ENCODE results near the gene EML4. TPM values are rescaled to one million over a fixed set of nuclear protein-coding genes. Genes with fewer than 3 reads are reported as not detected.

EML4 gene
- total and polyA plus RNA-seq, 2 of the 13 experiments (the other 11 are each of a cell fraction or from before 2014, with no cell fraction given) = 243 to 476 TPM

- TF ChIP-seq PHF21A (CRISPR knock-in tag; IDR thresholded peaks at IDR 0.05) = peak; percentile 4; the same call in 1 of the 2 replicates
- TF ChIP-seq SMAD1 (CRISPR knock-in tag; IDR thresholded peaks at IDR 0.05; ENCODE audit: borderline replicate concordance, low read depth) = no peak
- no peak for TF ChIP-seq RARG (CRISPR knock-in tag; IDR thresholded peaks at IDR 0.05; ENCODE audit: low read depth)
- no peak for TF ChIP-seq SP4 (CRISPR knock-in tag; IDR thresholded peaks at IDR 0.05)
- TF ChIP-seq CBFB (CRISPR knock-in tag; IDR thresholded peaks at IDR 0.05) = no peak
- TF ChIP-seq NFKB2 (CRISPR knock-in tag; IDR thresholded peaks at IDR 0.05; ENCODE audit: borderline replicate concordance) = no peak
- no peak for TF ChIP-seq ZNF337 (CRISPR knock-in tag; IDR thresholded peaks at IDR 0.05; ENCODE audit: borderline replicate concordance, low read depth)
- 0 out of 2 replicates have a peak, but pooled peaks have one; percentile 71 for TF ChIP-seq THYN1 (CRISPR knock-in tag; IDR thresholded peaks at IDR 0.05; ENCODE audit: borderline replicate concordance, low read depth)
- 0 out of 2 replicates have a peak, but pooled peaks have one; percentile 55 for TF ChIP-seq ZNF749 (CRISPR knock-in tag; IDR thresholded peaks at IDR 0.05; ENCODE audit: borderline replicate concordance)
- TF ChIP-seq ZNF780A (CRISPR knock-in tag; IDR thresholded peaks at IDR 0.05) = no peak
- TF ChIP-seq KLF6 (CRISPR knock-in tag; IDR thresholded peaks at IDR 0.05) = no peak
- 0 out of 2 replicates have a peak, but pooled peaks have one; percentile 27 for TF ChIP-seq KMT2A (CRISPR knock-in tag; IDR thresholded peaks at IDR 0.05)
- 0 out of 2 replicates have a peak, but pooled peaks have one; percentile 18 for TF ChIP-seq MTF1 (CRISPR knock-in tag; IDR thresholded peaks at IDR 0.05)
- no peak for TF ChIP-seq ZNF83 (CRISPR knock-in tag; IDR thresholded peaks at IDR 0.05; ENCODE audit: borderline replicate concordance)
- no peak for TF ChIP-seq ATF6 (CRISPR knock-in tag; conservative IDR thresholded peaks at IDR 0.05)
- no peak for TF ChIP-seq MAZ (IDR thresholded peaks at IDR 0.05; ENCODE audit: borderline replicate concordance, low read depth, low read length)
- TF ChIP-seq MAZ (CRISPR knock-in tag; IDR thresholded peaks at IDR 0.05; ENCODE audit: low read depth) = no peak
- no peak for TF ChIP-seq FOSL1 (CRISPR knock-in tag; IDR thresholded peaks at IDR 0.05; ENCODE audit: borderline replicate concordance)
- TF ChIP-seq CENPBD1 (CRISPR knock-in tag; IDR thresholded peaks at IDR 0.05; ENCODE audit: borderline replicate concordance, low read depth) = no peak
- TF ChIP-seq NR2F1 (CRISPR knock-in tag; IDR thresholded peaks at IDR 0.05) = no peak
- no peak for TF ChIP-seq FOXO1 (CRISPR knock-in tag; IDR thresholded peaks at IDR 0.05)
- TF ChIP-seq PRPF4 (IDR thresholded peaks at IDR 0.05; ENCODE audit: low read depth, low read length, poor library complexity, severe bottlenecking) = no peak
- no peak for TF ChIP-seq ZNF724P (CRISPR knock-in tag; IDR thresholded peaks at IDR 0.05; ENCODE audit: borderline replicate concordance)
- TF ChIP-seq ZNF441 (CRISPR knock-in tag; IDR thresholded peaks at IDR 0.05; ENCODE audit: borderline replicate concordance) = no peak
- TF ChIP-seq HNRNPL (IDR thresholded peaks at IDR 0.05; ENCODE audit: low read depth, low read length) = no peak
- no peak for TF ChIP-seq STAT6 (CRISPR knock-in tag; IDR thresholded peaks at IDR 0.05; ENCODE audit: borderline replicate concordance)
These were observed 21.4 kb upstream of the EML4 start (continued) for GRCh38 chr2:42147641-42148274.

Data from HepG2 (cell line).